Measurements from ENCODE around the gene SNX9.
A peak's percentile ranks its signal among the peaks of the same experiment; 100 is the strongest.
"Not testable (repeated sequence)": the region's sequence is repeated elsewhere in the genome, so short reads cannot be mapped to it uniquely, and the experiment has no call there.

The SNX9 gene

DNA sequence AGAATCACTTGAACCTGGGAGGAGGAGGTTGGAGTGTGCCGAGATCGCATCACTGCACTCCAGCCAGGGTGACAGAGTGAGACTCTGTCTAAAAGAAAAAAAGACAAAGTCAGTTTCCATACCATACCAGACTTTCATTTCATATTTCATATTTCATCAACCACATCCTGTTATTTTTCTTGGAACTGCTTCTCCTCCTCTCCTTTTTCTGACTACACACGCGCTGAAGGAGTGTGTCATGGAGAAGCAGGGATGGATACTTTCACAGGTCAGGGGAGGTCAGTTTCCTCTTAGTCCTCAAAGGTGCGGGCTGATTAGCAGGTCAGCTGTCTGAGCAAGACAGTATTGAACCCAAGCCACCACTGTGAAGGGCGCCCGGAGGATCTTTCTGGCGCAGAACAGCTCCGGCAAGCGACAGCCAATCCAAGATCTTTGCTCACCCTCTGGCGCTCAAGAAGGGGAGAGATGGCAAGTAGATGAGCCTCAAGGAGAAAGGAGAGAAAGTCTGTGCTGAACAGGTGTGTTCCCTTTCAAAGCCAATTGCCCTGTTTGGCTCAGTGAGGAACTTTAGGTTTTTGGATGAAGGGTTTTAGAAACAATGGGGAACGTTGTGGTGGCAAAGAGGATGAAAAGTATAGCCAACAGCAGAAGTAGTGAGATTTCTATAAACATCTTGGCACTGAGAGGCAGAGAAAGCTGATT, 139.7 kb downstream of the SNX9 start:
- no peak overlapping the region for H3K4me3 ChIP-seq (ENCODE audit: low read length)
- peak; percentile 62 for DNase-seq (ENCODE audit: low read depth)
- TF ChIP-seq, protein P1, sequence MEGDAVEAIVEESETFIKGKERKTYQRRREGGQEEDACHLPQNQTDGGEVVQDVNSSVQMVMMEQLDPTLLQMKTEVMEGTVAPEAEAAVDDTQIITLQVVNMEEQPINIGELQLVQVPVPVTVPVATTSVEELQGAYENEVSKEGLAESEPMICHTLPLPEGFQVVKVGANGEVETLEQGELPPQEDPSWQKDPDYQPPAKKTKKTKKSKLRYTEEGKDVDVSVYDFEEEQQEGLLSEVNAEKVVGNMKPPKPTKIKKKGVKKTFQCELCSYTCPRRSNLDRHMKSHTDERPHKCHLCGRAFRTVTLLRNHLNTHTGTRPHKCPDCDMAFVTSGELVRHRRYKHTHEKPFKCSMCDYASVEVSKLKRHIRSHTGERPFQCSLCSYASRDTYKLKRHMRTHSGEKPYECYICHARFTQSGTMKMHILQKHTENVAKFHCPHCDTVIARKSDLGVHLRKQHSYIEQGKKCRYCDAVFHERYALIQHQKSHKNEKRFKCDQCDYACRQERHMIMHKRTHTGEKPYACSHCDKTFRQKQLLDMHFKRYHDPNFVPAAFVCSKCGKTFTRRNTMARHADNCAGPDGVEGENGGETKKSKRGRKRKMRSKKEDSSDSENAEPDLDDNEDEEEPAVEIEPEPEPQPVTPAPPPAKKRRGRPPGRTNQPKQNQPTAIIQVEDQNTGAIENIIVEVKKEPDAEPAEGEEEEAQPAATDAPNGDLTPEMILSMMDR (IDR thresholded peaks at IDR 0.05; ENCODE audit: insufficient read depth, low read depth, low read length, missing control alignments), result no peak

DNA sequence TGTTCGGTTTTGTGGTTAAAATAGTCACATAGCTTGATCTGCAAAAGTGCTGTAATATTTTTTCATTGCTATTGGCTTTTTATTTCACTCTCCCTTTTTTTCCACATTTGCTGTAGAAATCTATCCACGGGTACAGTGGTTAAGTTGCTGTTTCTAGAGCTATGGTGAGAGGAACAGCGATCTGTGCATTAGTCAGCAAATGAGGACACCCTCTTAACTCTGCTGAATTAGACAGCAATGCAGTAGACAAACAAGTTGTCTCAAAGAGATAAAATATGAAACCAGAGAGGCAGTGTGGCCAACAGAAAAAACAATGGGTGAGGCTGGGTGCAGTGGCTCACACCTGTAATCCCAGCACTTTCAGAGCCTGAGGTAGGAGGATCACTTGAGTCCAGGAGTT, 141.1 kb downstream of the SNX9 start:
- peak; percentile 65 for DNase-seq (ENCODE audit: low read depth)
- TF ChIP-seq, protein P1 (IDR thresholded peaks at IDR 0.05; ENCODE audit: insufficient read depth, low read depth, low read length, missing control alignments), result no peak
- no peak overlapping the region for H3K4me3 ChIP-seq (ENCODE audit: low read length)

DNA sequence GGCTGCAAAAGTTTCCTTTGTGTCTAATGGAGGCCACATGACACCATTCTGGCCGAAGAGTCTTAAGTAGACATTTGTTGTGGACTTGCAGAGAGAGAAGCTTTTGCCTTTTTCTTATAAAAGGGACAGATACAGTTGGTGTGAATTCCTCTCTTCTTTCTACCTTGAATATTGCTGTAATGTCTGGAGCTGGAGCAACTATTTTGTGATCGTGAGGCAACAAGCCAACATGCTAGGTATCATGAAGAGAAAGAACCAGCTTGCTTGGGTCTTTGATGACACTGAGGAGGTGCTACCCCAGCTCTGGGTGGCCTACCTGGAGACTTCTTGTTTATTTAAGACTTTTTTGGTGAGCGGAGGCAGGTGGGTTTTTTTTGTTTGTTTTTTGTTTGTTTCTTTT, 142.3 kb downstream of the SNX9 start:
- TF ChIP-seq, protein P1 (IDR thresholded peaks at IDR 0.05; ENCODE audit: insufficient read depth, low read depth, low read length, missing control alignments), result no peak
- H3K4me3 ChIP-seq (ENCODE audit: low read length), result no peak overlapping the region
- no peak for DNase-seq (ENCODE audit: low read depth)

DNA sequence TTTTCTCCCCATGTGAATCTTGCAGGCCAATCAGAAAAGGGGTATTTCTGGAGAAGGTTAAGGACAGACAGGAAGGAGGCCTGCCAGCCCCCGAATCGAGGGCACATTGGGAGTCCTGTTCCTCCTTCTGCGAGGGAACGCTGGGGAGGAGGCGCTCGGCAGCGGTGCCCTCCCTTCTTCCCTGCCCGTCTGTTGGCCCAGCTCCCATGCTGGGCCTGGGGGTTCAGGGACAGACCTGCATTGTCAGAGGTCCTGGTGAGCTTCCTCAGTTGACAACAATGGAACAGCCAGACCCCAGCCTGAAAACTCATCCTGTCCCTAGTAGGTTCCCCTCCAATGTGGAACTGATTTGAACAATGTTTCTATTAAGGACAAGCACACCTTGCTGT, 143.5 kb downstream of the SNX9 start:
- H3K4me3 ChIP-seq (ENCODE audit: low read length), result no peak overlapping the region
- no peak for DNase-seq (ENCODE audit: low read depth)
- TF ChIP-seq, protein P1 (IDR thresholded peaks at IDR 0.05; ENCODE audit: insufficient read depth, low read depth, low read length, missing control alignments), result no peak

DNA sequence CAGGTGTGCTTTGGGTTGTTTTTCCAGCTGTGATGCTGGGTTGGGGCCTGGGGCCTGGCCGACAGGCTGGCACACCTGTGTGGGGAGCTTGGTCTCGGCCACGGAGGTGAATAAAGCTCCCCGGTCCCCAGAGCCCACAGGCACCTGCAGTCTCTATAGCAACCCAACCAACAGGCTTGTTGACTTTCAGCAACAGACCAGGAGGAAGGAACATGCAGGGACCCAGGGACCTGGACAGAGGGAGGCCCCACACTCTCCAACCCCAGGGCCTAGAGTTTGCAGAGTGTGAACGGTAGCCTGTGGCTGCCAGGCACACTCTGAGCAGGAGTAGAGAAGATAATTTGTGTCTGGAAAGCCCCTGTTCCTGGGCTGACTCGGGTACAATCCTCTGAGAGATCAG, 144.0 kb downstream of the SNX9 start:
- TF ChIP-seq, protein P1 (IDR thresholded peaks at IDR 0.05; ENCODE audit: insufficient read depth, low read depth, low read length, missing control alignments), result no peak
- no peak for DNase-seq (ENCODE audit: low read depth)
- H3K4me3 ChIP-seq (ENCODE audit: low read length), result no peak overlapping the region

DNA sequence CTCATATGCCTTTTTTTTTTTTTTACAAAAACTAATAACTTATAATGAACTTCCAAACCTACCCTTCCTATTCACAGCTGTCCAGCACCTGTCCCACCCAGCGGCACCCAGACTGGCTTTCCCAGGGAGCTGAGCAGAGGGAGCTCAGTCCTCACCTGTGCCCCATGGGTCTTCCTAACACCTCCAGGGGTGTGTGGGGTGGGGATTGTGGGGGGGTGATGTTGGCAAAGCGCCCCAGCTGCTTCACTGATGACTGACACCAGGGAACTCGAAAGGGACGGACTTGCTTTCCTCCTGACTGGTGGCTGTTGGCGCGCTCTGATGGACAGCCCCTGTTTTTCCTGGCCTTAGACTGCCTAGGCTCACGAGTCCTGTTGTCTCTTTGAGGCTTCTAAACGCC, 144.4 kb downstream of the SNX9 start:
- DNase-seq (ENCODE audit: low read depth), result no peak
- H3K4me3 ChIP-seq (ENCODE audit: low read length), result no peak overlapping the region
- TF ChIP-seq, protein P1 (IDR thresholded peaks at IDR 0.05; ENCODE audit: insufficient read depth, low read depth, low read length, missing control alignments), result no peak

DNA sequence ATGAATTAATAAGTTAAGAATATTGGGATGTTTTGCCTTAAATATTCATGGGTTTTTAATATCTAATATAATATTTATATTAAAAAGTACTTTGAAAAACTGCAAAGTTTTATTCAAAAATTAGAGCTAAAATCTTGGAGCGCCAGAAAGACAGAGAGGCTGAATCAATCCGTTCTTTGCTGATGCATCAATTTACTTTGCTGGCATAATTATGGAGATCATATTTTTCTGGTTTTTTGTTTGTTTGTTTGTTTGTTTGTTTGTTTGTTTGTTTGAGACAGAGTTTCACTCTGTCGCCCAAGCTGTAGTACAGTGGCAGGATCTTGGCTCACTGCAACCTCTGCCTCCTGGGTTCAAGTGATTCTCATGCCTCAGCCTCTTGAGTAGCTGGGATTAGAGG, 149.1 kb downstream of the SNX9 start:
- H3K4me3 ChIP-seq (ENCODE audit: low read length); DNase-seq (ENCODE audit: low read depth): not testable (repeated sequence)
